GM06990 (cell line): ENCODE results near the gene EHD2.

ENCODE experiments used
- DNase-seq: peaks from one replicate; pipeline ENCODE4 v3.0.0-alpha.2; 2011; ENCODE audit not compliant: insufficient read length; ENCODE audit errors: extremely low read depth
- H3K27me3 ChIP-seq: replicated peaks from 2 replicates; pipeline ENCODE4 v1.6.0; 2011; ENCODE audit warnings: low read length; ENCODE audit not compliant: control insufficient read depth, insufficient read depth
- H3K36me3 ChIP-seq: 2 replicates; pipeline ENCODE4 v1.5.1; 2011; ENCODE audit warnings: low read length; ENCODE audit not compliant: control insufficient read depth, insufficient read depth
- H3K4me3 ChIP-seq: replicated peaks from 2 replicates; pipeline ENCODE4 v1.5.1; 2011; ENCODE audit warnings: low read depth, mild to moderate bottlenecking, control low read depth, low read length
- TF ChIP-seq, protein P1 (sequence below): IDR thresholded peaks from 2 replicates; pipeline ENCODE4 v1.5.1; 2011; ENCODE audit warnings: low read length, control low read depth, mild to moderate bottlenecking, inconsistent platforms; ENCODE audit not compliant: insufficient read depth, poor library complexity, severe bottlenecking

EHD2 gene

DNA sequence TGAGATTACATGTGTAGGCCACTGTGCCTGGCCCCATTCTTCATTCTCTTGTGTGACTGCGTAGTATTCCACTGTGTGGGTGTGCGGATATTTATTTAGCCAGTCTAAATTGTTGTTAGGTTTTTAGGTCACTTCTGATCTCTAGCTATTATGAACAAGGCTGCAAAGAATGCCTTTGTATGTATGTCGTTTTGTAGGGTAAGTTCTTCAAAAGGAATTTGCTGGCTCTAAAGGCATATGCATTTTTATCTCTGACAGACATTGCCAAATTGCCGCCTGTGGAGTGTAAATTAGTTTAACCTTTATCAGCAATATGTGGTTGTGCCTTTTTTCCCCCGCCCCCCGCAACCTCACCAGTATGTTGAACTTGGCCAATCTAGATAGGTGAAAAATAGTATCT, 30.3 kb upstream of the EHD2 start:
- TF ChIP-seq, protein P1, sequence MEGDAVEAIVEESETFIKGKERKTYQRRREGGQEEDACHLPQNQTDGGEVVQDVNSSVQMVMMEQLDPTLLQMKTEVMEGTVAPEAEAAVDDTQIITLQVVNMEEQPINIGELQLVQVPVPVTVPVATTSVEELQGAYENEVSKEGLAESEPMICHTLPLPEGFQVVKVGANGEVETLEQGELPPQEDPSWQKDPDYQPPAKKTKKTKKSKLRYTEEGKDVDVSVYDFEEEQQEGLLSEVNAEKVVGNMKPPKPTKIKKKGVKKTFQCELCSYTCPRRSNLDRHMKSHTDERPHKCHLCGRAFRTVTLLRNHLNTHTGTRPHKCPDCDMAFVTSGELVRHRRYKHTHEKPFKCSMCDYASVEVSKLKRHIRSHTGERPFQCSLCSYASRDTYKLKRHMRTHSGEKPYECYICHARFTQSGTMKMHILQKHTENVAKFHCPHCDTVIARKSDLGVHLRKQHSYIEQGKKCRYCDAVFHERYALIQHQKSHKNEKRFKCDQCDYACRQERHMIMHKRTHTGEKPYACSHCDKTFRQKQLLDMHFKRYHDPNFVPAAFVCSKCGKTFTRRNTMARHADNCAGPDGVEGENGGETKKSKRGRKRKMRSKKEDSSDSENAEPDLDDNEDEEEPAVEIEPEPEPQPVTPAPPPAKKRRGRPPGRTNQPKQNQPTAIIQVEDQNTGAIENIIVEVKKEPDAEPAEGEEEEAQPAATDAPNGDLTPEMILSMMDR = no peak
- no peaks in the 10 kb centered on the region for H3K27me3 ChIP-seq
- H3K4me3 ChIP-seq = no peak overlapping the region
- H3K36me3 ChIP-seq = peaks cover 7% of the 10 kb centered on the region
- DNase-seq = no peak

DNA sequence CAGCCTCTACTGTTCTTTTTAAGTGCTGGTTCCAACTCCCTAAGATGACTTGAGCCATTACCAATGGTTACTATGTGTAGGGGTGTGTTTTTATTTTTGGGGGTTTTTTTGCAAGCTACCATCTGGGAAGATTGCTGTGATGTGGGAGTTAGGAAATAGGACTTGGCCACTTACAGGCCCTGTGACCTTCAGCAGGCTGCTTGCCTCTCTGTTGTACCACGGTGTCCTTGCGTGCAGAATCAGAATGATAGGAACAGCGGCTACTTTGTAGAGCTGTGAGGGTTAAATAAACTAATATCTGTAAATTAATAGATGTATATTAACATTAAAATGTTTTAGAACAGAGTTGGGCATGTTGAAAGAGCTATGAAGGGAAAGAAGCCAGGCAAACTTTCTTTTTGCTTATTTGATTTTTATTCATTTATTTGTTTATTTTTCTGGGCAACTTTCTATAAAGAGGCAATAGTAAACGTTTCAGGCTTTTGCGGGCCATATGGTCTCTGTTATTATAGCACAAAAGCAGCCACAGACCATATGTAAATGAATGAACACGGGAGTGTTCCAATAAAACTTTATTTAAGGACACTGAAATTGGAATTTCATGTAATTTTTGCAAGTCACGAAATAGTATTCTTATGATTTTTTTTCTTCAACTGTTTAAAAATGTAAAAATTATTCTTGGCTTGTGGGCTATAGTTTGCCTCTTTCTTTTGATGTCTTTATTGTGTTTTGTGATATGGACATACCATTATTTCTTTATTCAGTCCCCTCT, 26.4 kb upstream of the EHD2 start:
- TF ChIP-seq, protein P1 = no peak
- no peak for DNase-seq
- Histone ChIP-seq H3K36me3 (no peaks in the 10 kb centered on the region; the same call in none of the 2 replicates), H3K4me3 (no peak overlapping the region), H3K27me3 (no peaks in the 10 kb centered on the region)

DNA sequence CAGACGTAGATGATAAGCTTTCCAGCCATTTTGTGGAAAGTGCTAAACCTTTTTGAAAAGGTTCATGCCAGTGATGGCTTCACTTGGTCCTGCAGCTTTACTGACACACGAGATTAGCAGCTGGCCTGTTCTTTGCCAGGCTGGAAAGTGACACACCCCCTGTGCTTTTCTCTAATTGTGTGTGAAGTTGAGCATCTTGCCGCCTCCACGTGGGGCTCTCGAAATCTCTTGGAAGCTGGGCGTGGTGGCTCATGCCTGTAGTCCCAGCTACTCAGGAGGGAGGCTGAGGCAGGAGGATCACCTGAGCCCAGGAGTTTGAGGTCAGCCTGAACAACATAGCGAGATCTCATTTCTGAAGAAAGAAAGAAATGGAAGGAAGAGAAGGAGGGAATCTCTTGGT, 25.3 kb upstream of the EHD2 start:
- no peak for DNase-seq
- TF ChIP-seq, protein P1 = no peak
- Histone ChIP-seq H3K27me3 (no peaks in the 10 kb centered on the region), H3K36me3 (no peaks in the 10 kb centered on the region; the same call in none of the 2 replicates), H3K4me3 (no peak overlapping the region)

DNA sequence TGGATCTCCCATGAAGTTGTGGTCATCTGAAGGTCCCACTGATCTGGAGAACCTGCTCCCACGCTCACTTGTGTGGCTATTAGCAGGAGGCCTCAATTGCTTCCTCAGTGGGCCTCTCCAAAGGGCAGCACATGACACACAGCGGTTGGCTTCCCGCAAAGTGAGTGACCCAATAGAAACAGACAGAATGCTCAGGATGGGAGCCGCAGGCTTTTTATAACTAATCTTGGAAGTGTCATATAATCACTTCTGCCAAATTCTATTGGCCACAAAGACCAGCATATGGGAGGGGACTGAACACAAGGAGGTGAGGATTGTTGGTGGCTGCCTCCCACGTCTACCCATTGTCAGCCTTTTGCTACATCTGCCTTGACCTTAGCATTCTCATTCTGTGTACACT, 22.1 kb upstream of the EHD2 start:
- TF ChIP-seq, protein P1 = no peak
- Histone ChIP-seq H3K36me3 (peaks cover 4% of the 10 kb centered on the region), H3K27me3 (no peaks in the 10 kb centered on the region), H3K4me3 (no peak overlapping the region)
- DNase-seq = no peak

DNA sequence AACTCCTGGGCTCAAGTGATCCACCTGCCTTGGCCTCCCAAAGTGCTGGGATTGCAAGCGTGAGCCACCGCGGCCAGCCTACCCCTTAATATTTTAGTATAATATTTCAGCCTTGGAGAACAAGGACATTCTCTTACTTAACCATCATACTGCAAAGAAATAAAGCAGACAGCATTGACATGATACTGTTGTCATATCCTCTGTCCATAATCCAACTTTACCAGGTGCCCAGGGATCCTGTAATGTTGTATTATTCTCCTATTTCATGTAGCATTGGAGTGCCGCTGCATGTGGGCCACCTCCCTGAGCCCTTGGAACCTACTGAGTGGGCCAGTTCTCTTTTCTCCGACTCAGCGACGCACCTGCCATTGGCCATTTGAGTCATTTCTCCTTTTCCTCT, 21.4 kb upstream of the EHD2 start:
- H3K27me3 ChIP-seq = no peaks in the 10 kb centered on the region
- no peak for DNase-seq
- no peak overlapping the region for H3K4me3 ChIP-seq
- TF ChIP-seq, protein P1 = no peak
- H3K36me3 ChIP-seq = peaks cover 4% of the 10 kb centered on the region
